ENCODE measurements around the gene NPAP1. TPM values are rescaled to one million over a fixed set of nuclear protein-coding genes. Genes with fewer than 3 reads are reported as not detected.

Gene NPAP1
- total RNA-seq, 1 donor from 2014 or later = not detected

GRCh38 chr15:24659622-24660021 lies 16.0 kb upstream of the NPAP1 start:
- Mint-ChIP-seq H3K36me3 (ENCODE audit: low read depth, unreplicated experiment) (no peaks in the 10 kb centered on the region), H3K4me3 (ENCODE audit: unreplicated experiment) (no peak overlapping the region), H3K27ac (ENCODE audit: unreplicated experiment) (no peak overlapping the region), H3K4me1 (ENCODE audit: low read depth, unreplicated experiment) (no peaks in the 10 kb centered on the region), H3K27me3 (ENCODE audit: low read depth, unreplicated experiment) (no peaks in the 10 kb centered on the region), H3K9me3 (ENCODE audit: unreplicated experiment) (no peaks in the 10 kb centered on the region)
- Histone ChIP-seq H3K27ac (ENCODE audit: low read depth, low read length) (no peak overlapping the region), H3K4me3 (ENCODE audit: insufficient read depth, low read depth, low read length) (no peak overlapping the region), H4K20me1 (ENCODE audit: insufficient read depth, low read length) (no peaks in the 10 kb centered on the region), H3K27me3 (ENCODE audit: insufficient read depth, low read length) (no peaks in the 10 kb centered on the region), H3K36me3 (ENCODE audit: insufficient read depth, low read length) (no peaks in the 10 kb centered on the region), H3K9ac (ENCODE audit: low read length) (no peak overlapping the region), H3K79me2 (ENCODE audit: insufficient read depth, low read length) (no peaks in the 10 kb centered on the region), H3K9me3 (ENCODE audit: insufficient read depth, low read depth, low read length) (no peaks in the 10 kb centered on the region), H3K4me2 (ENCODE audit: low read length) (no peak overlapping the region), H2AFZ (ENCODE audit: low read depth, low read length) (peak overlapping the region; percentile 41), H3K4me1 (ENCODE audit: insufficient read depth, low read length) (no peaks in the 10 kb centered on the region)
- TF ChIP-seq EZH2 (IDR thresholded peaks at IDR 0.05; ENCODE audit: insufficient read depth, low read length) = no peak
- DNase-seq (ENCODE audit: low read depth) = no peak
- no peak for FAIRE-seq

- no peak for FAIRE-seq
- Histone ChIP-seq H3K79me2 (ENCODE audit: insufficient read depth, low read length) (no peaks in the 10 kb centered on the region), H3K9ac (ENCODE audit: low read length) (no peak overlapping the region), H3K9me3 (ENCODE audit: insufficient read depth, low read depth, low read length) (no peaks in the 10 kb centered on the region), H3K4me3 (ENCODE audit: insufficient read depth, low read depth, low read length) (no peak overlapping the region), H3K4me2 (ENCODE audit: low read length) (no peak overlapping the region), H3K27me3 (ENCODE audit: insufficient read depth, low read length) (no peaks in the 10 kb centered on the region), H3K36me3 (ENCODE audit: insufficient read depth, low read length) (no peaks in the 10 kb centered on the region), H3K4me1 (ENCODE audit: insufficient read depth, low read length) (no peaks in the 10 kb centered on the region), H2AFZ (ENCODE audit: low read depth, low read length) (no peak overlapping the region), H3K27ac (ENCODE audit: low read depth, low read length) (no peak overlapping the region), H4K20me1 (ENCODE audit: insufficient read depth, low read length) (no peaks in the 10 kb centered on the region)
- no peak overlapping the region for H3K27ac Mint-ChIP-seq (ENCODE audit: unreplicated experiment)
- TF ChIP-seq CTCF (IDR thresholded peaks at IDR 0.05; ENCODE audit: insufficient read depth, low read depth, low read length) = no peak
- no peak for TF ChIP-seq EZH2 (IDR thresholded peaks at IDR 0.05; ENCODE audit: insufficient read depth, low read length)
- DNase-seq (ENCODE audit: low read depth) = no peak
- no peaks in the 10 kb centered on the region for H3K9me3 Mint-ChIP-seq (ENCODE audit: unreplicated experiment)
- no peaks in the 10 kb centered on the region for H3K4me1 Mint-ChIP-seq (ENCODE audit: low read depth, unreplicated experiment)
- no peak overlapping the region for H3K4me3 Mint-ChIP-seq (ENCODE audit: unreplicated experiment)
- H3K27me3 Mint-ChIP-seq (ENCODE audit: low read depth, unreplicated experiment) = no peaks in the 10 kb centered on the region
- H3K36me3 Mint-ChIP-seq (ENCODE audit: low read depth, unreplicated experiment) = no peaks in the 10 kb centered on the region
Observed at GRCh38 chr15:24662991-24663390, 12.6 kb upstream of the NPAP1 start.

- H2AFZ ChIP-seq (ENCODE audit: low read depth, low read length) = no peak overlapping the region
Observed at GRCh38 chr15:24676431-24676830, 856 bp downstream of the NPAP1 start.

More at GRCh38 chr15:24676431-24676830, 856 bp downstream of the NPAP1 start:
- no peaks in the 10 kb centered on the region for H3K4me1 ChIP-seq (ENCODE audit: insufficient read depth, low read length)
- Mint-ChIP-seq H3K27ac (ENCODE audit: unreplicated experiment) (no peak overlapping the region), H3K4me3 (ENCODE audit: unreplicated experiment) (no peak overlapping the region), H3K36me3 (ENCODE audit: low read depth, unreplicated experiment) (no peaks in the 10 kb centered on the region), H3K27me3 (ENCODE audit: low read depth, unreplicated experiment) (peaks cover 4% of the 10 kb centered on the region), H3K4me1 (ENCODE audit: low read depth, unreplicated experiment) (no peaks in the 10 kb centered on the region), H3K9me3 (ENCODE audit: unreplicated experiment) (peaks cover 11% of the 10 kb centered on the region)
- no peaks in the 10 kb centered on the region for H3K79me2 ChIP-seq (ENCODE audit: insufficient read depth, low read length)
- H3K27me3 ChIP-seq (ENCODE audit: insufficient read depth, low read length) = no peaks in the 10 kb centered on the region
- H3K36me3 ChIP-seq (ENCODE audit: insufficient read depth, low read length) = no peaks in the 10 kb centered on the region
- H3K9ac ChIP-seq (ENCODE audit: low read length) = no peak overlapping the region
- TF ChIP-seq EZH2 (IDR thresholded peaks at IDR 0.05; ENCODE audit: insufficient read depth, low read length) (no peak), CTCF (IDR thresholded peaks at IDR 0.05; ENCODE audit: insufficient read depth, low read depth, low read length) (no peak)
- no peak overlapping the region for H3K4me2 ChIP-seq (ENCODE audit: low read length)
- H3K27ac ChIP-seq (ENCODE audit: low read depth, low read length) = no peak overlapping the region
- no peaks in the 10 kb centered on the region for H4K20me1 ChIP-seq (ENCODE audit: insufficient read depth, low read length)
- no peak overlapping the region for H3K4me3 ChIP-seq (ENCODE audit: insufficient read depth, low read depth, low read length)
- FAIRE-seq = no peak
- no peak for DNase-seq (ENCODE audit: low read depth)
- H3K9me3 ChIP-seq (ENCODE audit: insufficient read depth, low read depth, low read length) = peaks cover 6% of the 10 kb centered on the region
